Left ventricle myocardium inferior (tissue), 1 donor: ENCODE results near the gene RGS16. TPM values are rescaled to one million over a fixed set of nuclear protein-coding genes. Genes with fewer than 3 reads are reported as not detected.

Experiments used
- DNase-seq: peaks from one replicate; pipeline ENCODE4 v3.0.0-alpha.2; 2020
- H3K27ac ChIP-seq: fragments of 200-600 bp; replicated peaks from 2 replicates; pipeline ENCODE4 v1.8.0; 2021
- H3K27me3 ChIP-seq: fragments of 200-600 bp; 2 replicates; pipeline ENCODE4 v1.8.0; 2021; ENCODE audit warnings: low read depth
- H3K36me3 ChIP-seq: fragments of 200-600 bp; 2 replicates; pipeline ENCODE4 v1.8.0; 2021
- H3K4me1 ChIP-seq: fragments of 200-600 bp; 2 replicates; pipeline ENCODE4 v1.8.0; 2021
- H3K4me3 ChIP-seq: fragments of 200-600 bp; 2 replicates; pipeline ENCODE4 v1.8.0; 2021; ENCODE audit warnings: mild to moderate bottlenecking, moderate library complexity
- H3K9me3 ChIP-seq: fragments of 200-600 bp; replicated peaks from 2 replicates; pipeline ENCODE4 v1.8.0; 2021
- intact Hi-C: fragments of 100-400 bp; cut with micrococcal nuclease; formaldehyde crosslinking; loops from one replicate; pipeline ENCODE4 v1.11.0; 2022
- total RNA-seq: library from RNA; stranded (reverse); fragmentation: NEBNext Ultra II Directional; extraction: Animal tissue kit (Norgen Biotek cat#: 25700); gene quantifications from one replicate; pipeline ENCODE4 v1.2.1, GENCODE V29; 2021
- TF ChIP-seq, protein P1 (sequence below): fragments of 200-600 bp; IDR thresholded peaks from 2 replicates; pipeline ENCODE4 v1.8.0; 2021; ENCODE audit warnings: antibody characterized with exemption, mild to moderate bottlenecking, borderline replicate concordance
- donor health status: DM: no; HTN: yes; CAD: no; lungs with severe emphysema.

Gene RGS16
- total RNA-seq, 1 donor from 2014 or later = 0.88 TPM

DNA sequence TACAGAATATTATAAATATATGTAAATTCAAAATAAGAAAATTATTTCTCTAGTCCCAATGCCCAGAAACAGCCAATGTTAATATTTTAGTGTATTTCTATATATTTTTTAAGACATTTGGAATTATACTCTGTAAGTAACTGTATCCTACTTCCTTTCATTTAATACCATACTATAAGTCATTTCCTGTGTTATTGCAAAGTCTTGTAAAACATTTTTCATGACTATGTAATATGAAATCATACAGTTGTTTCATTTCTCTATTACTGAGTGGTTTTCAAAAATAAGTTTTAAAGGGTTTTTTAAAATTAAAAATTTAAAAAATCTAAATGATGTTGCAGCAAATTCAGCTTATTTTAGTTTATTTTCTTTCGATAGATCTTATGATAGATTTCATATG is 17.1 kb downstream of the RGS16 start:
- intact Hi-C loops = no loop called here
- peaks cover 41% of the 10 kb centered on the region for H3K4me1 ChIP-seq

DNA sequence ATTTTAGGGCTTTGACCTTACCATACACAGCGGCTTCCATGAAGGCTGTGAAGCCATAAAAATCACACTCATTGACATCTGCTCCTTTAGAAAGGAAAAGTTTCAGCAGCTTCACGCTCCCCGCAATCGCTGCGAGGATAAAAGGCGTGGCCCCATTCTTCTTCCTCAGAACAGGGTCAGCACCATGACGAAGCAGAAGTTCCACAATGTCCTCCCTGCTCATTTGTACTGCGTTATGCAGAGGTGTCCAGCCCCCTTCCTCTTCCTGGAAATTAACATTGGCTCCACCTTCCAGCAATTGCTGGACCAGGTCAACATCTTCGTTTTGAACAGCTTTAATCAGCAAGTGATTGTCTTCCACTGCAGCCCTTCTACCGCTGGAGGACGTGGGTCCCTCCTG is 17.8 kb downstream of the RGS16 start:
- no peaks in the 10 kb centered on the region for H3K27me3 ChIP-seq
- DNase-seq = no peak
- H3K4me1 ChIP-seq = peaks cover 41% of the 10 kb centered on the region
- no peaks in the 10 kb centered on the region for H3K9me3 ChIP-seq
- H3K27ac ChIP-seq = no peak overlapping the region
- H3K4me3 ChIP-seq = no peak overlapping the region
- TF ChIP-seq, protein P1, sequence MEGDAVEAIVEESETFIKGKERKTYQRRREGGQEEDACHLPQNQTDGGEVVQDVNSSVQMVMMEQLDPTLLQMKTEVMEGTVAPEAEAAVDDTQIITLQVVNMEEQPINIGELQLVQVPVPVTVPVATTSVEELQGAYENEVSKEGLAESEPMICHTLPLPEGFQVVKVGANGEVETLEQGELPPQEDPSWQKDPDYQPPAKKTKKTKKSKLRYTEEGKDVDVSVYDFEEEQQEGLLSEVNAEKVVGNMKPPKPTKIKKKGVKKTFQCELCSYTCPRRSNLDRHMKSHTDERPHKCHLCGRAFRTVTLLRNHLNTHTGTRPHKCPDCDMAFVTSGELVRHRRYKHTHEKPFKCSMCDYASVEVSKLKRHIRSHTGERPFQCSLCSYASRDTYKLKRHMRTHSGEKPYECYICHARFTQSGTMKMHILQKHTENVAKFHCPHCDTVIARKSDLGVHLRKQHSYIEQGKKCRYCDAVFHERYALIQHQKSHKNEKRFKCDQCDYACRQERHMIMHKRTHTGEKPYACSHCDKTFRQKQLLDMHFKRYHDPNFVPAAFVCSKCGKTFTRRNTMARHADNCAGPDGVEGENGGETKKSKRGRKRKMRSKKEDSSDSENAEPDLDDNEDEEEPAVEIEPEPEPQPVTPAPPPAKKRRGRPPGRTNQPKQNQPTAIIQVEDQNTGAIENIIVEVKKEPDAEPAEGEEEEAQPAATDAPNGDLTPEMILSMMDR = no peak
- peaks cover 24% of the 10 kb centered on the region for H3K36me3 ChIP-seq
- intact Hi-C loops = no loop called here

More for the DNA sequence above, 17.1 kb downstream of the RGS16 start:
- Histone ChIP-seq H3K4me3 (no peak overlapping the region), H3K36me3 (peaks cover 17% of the 10 kb centered on the region), H3K27me3 (no peaks in the 10 kb centered on the region), H3K9me3 (no peaks in the 10 kb centered on the region), H3K27ac (no peak overlapping the region)
- TF ChIP-seq, protein P1 = no peak
- no peak for DNase-seq

DNA sequence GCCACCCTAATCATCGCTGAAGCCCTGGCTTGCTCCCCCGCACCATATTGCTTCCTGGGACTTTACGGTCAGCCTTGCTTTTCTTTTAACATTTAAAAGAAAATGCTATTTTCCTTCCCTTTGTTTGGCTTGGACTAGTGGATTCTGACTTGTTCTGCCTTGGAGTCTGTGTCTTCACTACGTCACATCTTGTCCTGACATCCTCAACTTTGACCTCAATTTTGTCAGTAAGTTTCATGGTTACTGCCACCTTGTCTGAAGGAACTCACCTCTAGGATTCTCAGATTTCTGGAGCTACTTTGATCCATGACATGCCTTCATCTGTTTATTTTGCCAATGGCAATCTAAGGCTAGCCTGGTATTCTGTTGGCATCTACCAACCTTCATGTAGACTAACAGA is 19.4 kb downstream of the RGS16 start:
- Histone ChIP-seq H3K9me3 (no peaks in the 10 kb centered on the region), H3K27me3 (no peaks in the 10 kb centered on the region), H3K4me3 (no peak overlapping the region), H3K27ac (no peak overlapping the region), H3K36me3 (peaks cover 40% of the 10 kb centered on the region), H3K4me1 (peaks cover 41% of the 10 kb centered on the region)
- DNase-seq = no peak
- TF ChIP-seq, protein P1 = no peak
- intact Hi-C loops = no loop called here

DNA sequence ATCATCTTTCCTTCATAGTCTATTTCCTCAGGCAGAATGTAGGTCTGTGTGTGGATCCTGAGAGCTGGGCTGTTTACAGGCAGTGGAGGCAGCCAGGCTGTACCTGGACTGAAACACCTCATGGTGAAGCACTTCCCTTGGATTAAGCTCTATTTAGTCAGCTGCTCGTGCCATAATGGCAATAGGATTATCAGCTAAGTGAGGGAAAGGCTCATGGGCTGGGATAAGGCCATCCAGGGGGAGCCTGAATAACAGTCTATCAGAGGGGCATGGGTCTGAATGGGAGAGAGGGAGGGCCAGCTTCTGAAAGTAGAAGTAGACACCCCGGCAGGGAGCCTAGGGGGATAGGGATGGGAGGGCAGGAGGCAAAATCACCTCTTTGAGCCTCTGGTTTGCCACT is 23.5 kb downstream of the RGS16 start:
- intact Hi-C loops = no loop called here
- peaks cover 22% of the 10 kb centered on the region for H3K4me1 ChIP-seq
- no peak overlapping the region for H3K27ac ChIP-seq
- H3K4me3 ChIP-seq = no peak overlapping the region
- no peaks in the 10 kb centered on the region for H3K9me3 ChIP-seq
- no peaks in the 10 kb centered on the region for H3K27me3 ChIP-seq
- TF ChIP-seq, protein P1 = no peak
- DNase-seq = no peak
- peaks cover 62% of the 10 kb centered on the region for H3K36me3 ChIP-seq

DNA sequence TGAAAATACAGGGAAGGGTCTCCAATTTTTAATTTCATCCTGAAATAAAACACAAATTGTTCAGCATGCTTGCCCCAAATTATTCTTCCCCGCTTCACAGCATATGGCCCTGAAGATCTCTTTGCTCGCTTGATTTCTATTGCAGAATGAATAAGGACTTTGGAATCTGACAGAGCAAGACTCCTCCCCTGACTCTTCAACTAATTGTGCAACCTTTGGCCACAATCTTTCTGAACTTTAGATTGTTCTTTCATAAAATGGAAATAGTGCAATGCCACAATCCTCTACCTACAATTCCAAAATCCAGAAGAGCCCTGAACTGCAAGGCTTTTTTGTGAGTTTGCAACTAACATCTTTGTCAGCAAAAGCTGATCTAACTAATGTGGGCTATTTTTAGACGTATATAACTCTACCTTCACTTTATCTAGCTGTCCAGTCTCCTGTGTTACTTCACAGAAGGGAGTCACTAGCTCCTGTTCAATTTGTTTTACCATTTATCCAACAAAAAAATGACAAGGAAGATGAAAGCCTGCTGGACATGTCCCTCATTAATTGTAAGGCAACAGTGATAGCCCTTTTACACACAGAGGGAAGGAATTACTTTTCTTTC is 28.5 kb downstream of the RGS16 start:
- peaks cover 60% of the 10 kb centered on the region for H3K36me3 ChIP-seq
- no peaks in the 10 kb centered on the region for H3K9me3 ChIP-seq
- no peaks in the 10 kb centered on the region for H3K27me3 ChIP-seq
- no peak for DNase-seq
- peaks cover 4% of the 10 kb centered on the region for H3K4me1 ChIP-seq
- H3K4me3 ChIP-seq = no peak overlapping the region
- intact Hi-C loops = no loop called here
- H3K27ac ChIP-seq = no peak overlapping the region
- TF ChIP-seq, protein P1 = no peak
